Thoracic aorta (tissue), 2 donors: Measurements from ENCODE around the gene FEZ2. TPM values are rescaled to one million over a fixed set of nuclear protein-coding genes. Genes with fewer than 3 reads are reported as not detected.
A peak's percentile ranks its signal among the peaks of the same experiment; 100 is the strongest.

ENCODE experiments used
- ATAC-seq: fragments of 150-250 bp; one replicate; pipeline ENCODE4 v1.8.0; 2017; ENCODE audit warnings: low read depth; ENCODE audit not compliant: insufficient number of reproducible peaks, low FRiP score
- DNase-seq: peaks from one replicate; pipeline ENCODE4 v3.0.0-alpha.2; 2020; ENCODE audit warnings: low spot score
- H3K27ac ChIP-seq, 2 donors: fragments of 200-600 bp; sonication (generic); 1 replicate in 1 of 2; 2 replicates in 1 of 2; pipeline ENCODE4 v1.5.1; 2016; ENCODE audit warnings: mild to moderate bottlenecking in 2 of 2, moderate library complexity in 2 of 2
- H3K27me3 ChIP-seq: fragments of 200-600 bp; sonication (generic); replicated peaks from 2 replicates; pipeline ENCODE4 v1.6.0; 2016; ENCODE audit warnings: mild to moderate bottlenecking; ENCODE audit not compliant: insufficient read depth
- H3K36me3 ChIP-seq: fragments of 200-600 bp; sonication (generic); one replicate; pipeline ENCODE4 v1.5.1; 2016
- H3K4me1 ChIP-seq, 2 donors: fragments of 200-600 bp; sonication (generic); 1 replicate in 1 of 2; 2 replicates in 1 of 2; pipeline versions ENCODE4 v1.5.1 to v1.6.0; 2016; ENCODE audit warnings: low read depth in 2 of 2, mild to moderate bottlenecking in 1 of 2; ENCODE audit not compliant: control insufficient read depth in 1 of 2
- H3K4me3 ChIP-seq: fragments of 200-600 bp; sonication (generic); 2 replicates; pipeline ENCODE4 v1.5.1; 2016; ENCODE audit warnings: mild to moderate bottlenecking
- H3K9me3 ChIP-seq: fragments of 200-600 bp; sonication (generic); 2 replicates; pipeline ENCODE4 v1.5.1; 2016
- total RNA-seq, 2 donors: library from RNA; depleted of rRNA; stranded (reverse); fragments of >200 nt; gene quantifications; one replicate each; pipeline versions ENCODE4 v1.1.0 to v1.2.3, GENCODE V29; 2016
- TF ChIP-seq, protein P1 (sequence below): fragments of 200-600 bp; sonication (generic); IDR thresholded peaks from one replicate; pipeline ENCODE4 v1.5.1; 2019; ENCODE audit warnings: antibody characterized with exemption

Gene FEZ2
- total RNA-seq, 2 donors from 2014 or later, result 42.0 to 51.4 TPM

- TF ChIP-seq, protein P1, sequence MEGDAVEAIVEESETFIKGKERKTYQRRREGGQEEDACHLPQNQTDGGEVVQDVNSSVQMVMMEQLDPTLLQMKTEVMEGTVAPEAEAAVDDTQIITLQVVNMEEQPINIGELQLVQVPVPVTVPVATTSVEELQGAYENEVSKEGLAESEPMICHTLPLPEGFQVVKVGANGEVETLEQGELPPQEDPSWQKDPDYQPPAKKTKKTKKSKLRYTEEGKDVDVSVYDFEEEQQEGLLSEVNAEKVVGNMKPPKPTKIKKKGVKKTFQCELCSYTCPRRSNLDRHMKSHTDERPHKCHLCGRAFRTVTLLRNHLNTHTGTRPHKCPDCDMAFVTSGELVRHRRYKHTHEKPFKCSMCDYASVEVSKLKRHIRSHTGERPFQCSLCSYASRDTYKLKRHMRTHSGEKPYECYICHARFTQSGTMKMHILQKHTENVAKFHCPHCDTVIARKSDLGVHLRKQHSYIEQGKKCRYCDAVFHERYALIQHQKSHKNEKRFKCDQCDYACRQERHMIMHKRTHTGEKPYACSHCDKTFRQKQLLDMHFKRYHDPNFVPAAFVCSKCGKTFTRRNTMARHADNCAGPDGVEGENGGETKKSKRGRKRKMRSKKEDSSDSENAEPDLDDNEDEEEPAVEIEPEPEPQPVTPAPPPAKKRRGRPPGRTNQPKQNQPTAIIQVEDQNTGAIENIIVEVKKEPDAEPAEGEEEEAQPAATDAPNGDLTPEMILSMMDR, result peak; percentile 45
- H3K27ac ChIP-seq, result no peak overlapping the region
- H3K4me3 ChIP-seq, result no peak overlapping the region
- ATAC-seq (no peak), DNase-seq (no peak)
- H3K9me3 ChIP-seq, result no peaks in the 10 kb centered on the region
- H3K4me1 ChIP-seq, result no peaks in the 10 kb centered on the region
- no peaks in the 10 kb centered on the region for H3K27me3 ChIP-seq
- H3K36me3 ChIP-seq, result peaks cover 10% of the 10 kb centered on the region
Observed at GRCh38 chr2:36507408-36507812, 90.6 kb downstream of the FEZ2 start.

Other genes starting within 250 kb of the FEZ2 start
- 100 to 1,000 TPM; 217 to 465 TPM for gene CRIM1, start 242.4 kb downstream of the FEZ2 start, total RNA-seq
- gene VIT, start 98.5 kb upstream of the FEZ2 start, total RNA-seq, result 10 to 100 TPM; 23.9 to 31.4 TPM